GM12878 (cell line): ENCODE measurements around the gene BNC2. TPM values are rescaled to one million over a fixed set of nuclear protein-coding genes. Genes with fewer than 3 reads are reported as not detected.

Source experiments
- ATAC-seq: fragments of 200-7000 bp; cut with Tn5 transposase; 3 replicates; pipeline ENCODE4 v1.9.1; 2020; ENCODE audit warnings: mild to moderate bottlenecking, moderate library complexity
- BruUV-seq: library from RNA; stranded (reverse); fragments of 400-500 nt; replicated peaks from 2 replicates; lab custom pipeline; 2021; lab: Mats Ljungman, UMichigan
- CTCF ChIA-PET: fragments of 300-600 bp; sonication (Branson Sonifier 250); formaldehyde crosslinking; extraction: SDS; loops from one replicate; lab custom pipeline; 2021; ENCODE audit warnings: inconsistent platforms; lab: Yijun Ruan, JAX
- POLR2A ChIA-PET: fragments of 350-600 bp; formaldehyde crosslinking; extraction: SDS; loops from one replicate; lab custom pipeline; 2021; ENCODE audit warnings: inconsistent platforms; lab: Charles Lee
- RAD21 ChIA-PET: fragments of 300-600 bp; sonication (Branson Sonifier 250); formaldehyde crosslinking; loops from one replicate; lab custom pipeline; 2023; ENCODE audit warnings: antibody characterized with exemption; ENCODE audit not compliant: unreplicated experiment; lab: Charles Lee
- SMC1A ChIA-PET: fragments of 300-600 bp; sonication (Branson Sonifier 250); formaldehyde crosslinking; loops from one replicate; lab custom pipeline; 2023; ENCODE audit not compliant: unreplicated experiment, uncharacterized antibody; lab: Charles Lee
- DNase-seq: peaks from one replicate; pipeline ENCODE4 v3.0.0-alpha.2; 2011; ENCODE audit warnings: low read depth, low spot score
- FAIRE-seq: peaks from 3 replicates; lab custom pipeline; 2011; peaks lifted over from hg19 to GRCh38; lab: Jason Lieb, UNC
- H2AFZ ChIP-seq: 2 replicates; pipeline ENCODE4 v1.6.0; 2011; ENCODE audit warnings: low read depth, low read length, control low read depth; ENCODE audit not compliant: control insufficient read depth
- H3K27ac ChIP-seq: 2 replicates; pipeline ENCODE4 v1.5.1; 2011; ENCODE audit warnings: control low read depth; ENCODE audit not compliant: control insufficient read depth, insufficient read depth
- H3K27me3 ChIP-seq, 2 experiments: replicated peaks in 1 of 2; 2 replicates each; pipeline versions ENCODE4 v1.6.0 to v1.6.1; 2011; ENCODE audit warnings: low read length in 1 of 2; ENCODE audit not compliant: control insufficient read depth in 2 of 2, insufficient read depth in 2 of 2
- H3K36me3 ChIP-seq, 2 experiments: 2 replicates each; pipeline ENCODE4 v1.5.1; 2011; ENCODE audit warnings: low read length in 1 of 2; ENCODE audit not compliant: control insufficient read depth in 2 of 2, insufficient read depth in 2 of 2
- H3K4me1 ChIP-seq: 2 replicates; pipeline ENCODE4 v1.6.1; 2011; ENCODE audit warnings: mild to moderate bottlenecking, low read length, moderate library complexity, mixed read lengths; ENCODE audit not compliant: control insufficient read depth, insufficient read depth
- H3K4me2 ChIP-seq: 2 replicates; pipeline ENCODE4 v1.6.0; 2011; ENCODE audit warnings: control low read depth; ENCODE audit not compliant: control insufficient read depth, insufficient read depth
- H3K4me3 ChIP-seq: fragments of 200-600 bp; sonication (generic); 2 replicates; pipeline ENCODE4 v1.5.1; 2016
- H3K79me2 ChIP-seq: 2 replicates; pipeline ENCODE4 v1.6.0; 2011; ENCODE audit warnings: low read length; ENCODE audit not compliant: control insufficient read depth, insufficient read depth
- H3K9ac ChIP-seq: 2 replicates; pipeline ENCODE4 v1.8.0; 2011; ENCODE audit warnings: low read length, control low read depth, mixed read lengths; ENCODE audit not compliant: control insufficient read depth, insufficient read depth
- H3K9me3 ChIP-seq: replicated peaks from 3 replicates; pipeline ENCODE4 v1.5.1; 2011; ENCODE audit warnings: mild to moderate bottlenecking, low read length; ENCODE audit not compliant: control insufficient read depth, insufficient read depth
- H4K20me1 ChIP-seq: 2 replicates; pipeline ENCODE4 v1.6.0; 2011; ENCODE audit not compliant: control insufficient read depth, insufficient read depth
- ASH2L ChIP-seq: fragments of 300-600, 200-600 bp; sonication (generic); IDR thresholded peaks from 2 replicates; pipeline ENCODE4 v1.6.1; 2017; ENCODE audit warnings: low read depth, mild to moderate bottlenecking, borderline replicate concordance
- BACH1 ChIP-seq: fragments of 450-650 bp; IDR thresholded peaks from 2 replicates; pipeline ENCODE4 v1.6.1; 2017; ENCODE audit warnings: mild to moderate bottlenecking, borderline replicate concordance
- CTCF ChIP-seq, 3 experiments: IDR thresholded peaks in 2 of 3; conservative IDR thresholded peaks in 1 of 3; 2 replicates each; pipeline ENCODE4 v1.5.1; 2011; ENCODE audit warnings: low read depth in 3 of 3, low read length in 3 of 3, mild to moderate bottlenecking in 3 of 3, control low read depth in 2 of 3, moderate library complexity in 2 of 3, inconsistent platforms in 1 of 3, mixed read lengths in 1 of 3; ENCODE audit not compliant: control insufficient read depth in 2 of 3, insufficient read depth in 1 of 3; ENCODE audit errors: extremely low read depth in 1 of 3
- EP300 ChIP-seq, 2 experiments: fragments of 150-350 bp in 1 of 2; IDR thresholded peaks; 2 replicates each; pipeline ENCODE4 v1.6.1; 2011 to 2012; ENCODE audit warnings: low read depth in 2 of 2, low read length in 2 of 2, borderline replicate concordance in 1 of 2, improper control_type of control experiment in 1 of 2, inconsistent platforms in 1 of 2; ENCODE audit not compliant: control insufficient read depth in 1 of 2
- HDAC2 ChIP-seq: fragments of 200-600 bp; sonication (generic); IDR thresholded peaks from 2 replicates; pipeline ENCODE4 v1.6.1; 2017
- IRF5 ChIP-seq: fragments of 450-650 bp; IDR thresholded peaks from 2 replicates; pipeline ENCODE4 v1.6.1; 2017; ENCODE audit warnings: borderline replicate concordance
- SPI1 ChIP-seq: IDR thresholded peaks from 2 replicates; pipeline ENCODE4 v1.6.1; 2011; ENCODE audit warnings: low read depth, mild to moderate bottlenecking, low read length, moderate library complexity, borderline replicate concordance; ENCODE audit not compliant: insufficient read depth
- TAF1 ChIP-seq: IDR thresholded peaks from 2 replicates; pipeline ENCODE4 v1.6.1; 2011; ENCODE audit warnings: mild to moderate bottlenecking, low read depth, low read length, borderline replicate concordance
- USF1 ChIP-seq: IDR thresholded peaks from 2 replicates; pipeline ENCODE4 v1.6.1; 2011; ENCODE audit warnings: borderline replicate concordance, low read depth, mild to moderate bottlenecking, moderate library complexity, mixed read lengths, low read length; ENCODE audit not compliant: insufficient read depth; ENCODE audit errors: extremely low read length
- ZNF592 ChIP-seq: fragments of 450-650 bp; IDR thresholded peaks from 2 replicates; pipeline ENCODE4 v1.6.1; 2017; ENCODE audit warnings: mild to moderate bottlenecking, moderate library complexity
- WGBS: methylation state at CpG from one replicate; pipeline ENCODE4 v1.1.6; 2016; ENCODE audit warnings: low lambda C conversion rate; ENCODE audit not compliant: insufficient replicate concordance, insufficient coverage; ENCODE audit errors: missing lambda C conversion rate; 5-methylcytosine and 5-hydroxymethylcytosine counted together
- in situ Hi-C: fragments of 300-500 bp; cut with MboI; formaldehyde crosslinking; loops from 9 replicates; pipeline ENCODE4 v1.14.3; 2018; ENCODE audit warnings: mixed read lengths
- intact Hi-C: fragments of 100-400 bp; cut with micrococcal nuclease; formaldehyde crosslinking; loops from one replicate; pipeline ENCODE4 v1.14.2; 2022; ENCODE audit not compliant: unreplicated experiment
- polyA plus RNA-seq, 11 experiments: library from polyadenylated mRNA; depleted of rRNA in 4 of 11; unstranded in 6 of 11; stranded (reverse) in 5 of 11; fragments of >200 nt; fragmentation: Nextera tagmentation in 4 of 11; fragmentation: Illumina TruSeq in 1 of 11; extraction: Ambion mirVana in 4 of 11; extraction: Trizol in 1 of 11; gene quantifications; 1 replicate in 1 of 11; 2 replicates in 10 of 11; pipeline versions ENCODE4 v1.2.1 to v1.2.3, GENCODE V29; 2011 to 2016; ENCODE audit warnings: inconsistent platforms in 2 of 11, missing spikeins in 2 of 11, low read depth in 1 of 11
- total RNA-seq, 4 experiments: library from RNA; depleted of rRNA in 3 of 4; stranded (reverse); fragments of >200 nt in 3 of 4; fragmentation: Illumina TruSeq in 1 of 4; extraction: Trizol in 1 of 4; gene quantifications; 2 replicates each; pipeline versions ENCODE4 v1.2.1 to v1.2.3, GENCODE V29; 2013 to 2021
- TF ChIP-seq, protein P1 (sequence below): fragments of 450-650 bp; IDR thresholded peaks from 2 replicates; pipeline ENCODE4 v1.6.1; 2016; ENCODE audit warnings: mild to moderate bottlenecking

Gene BNC2
- total and polyA plus RNA-seq, 10 of the 15 experiments (the other 5 are each of a cell fraction or from before 2014, with no cell fraction given), result 0.05 to 14.5 (median 0.26) TPM

GRCh38 chr9:16417749-16418148 lies 452.7 kb downstream of the BNC2 start:
- Histone ChIP-seq H2AFZ (no peak overlapping the region), H3K4me2 (no peak overlapping the region), H3K27ac (no peak overlapping the region), H3K4me1 (no peaks in the 10 kb centered on the region), H3K79me2 (no peaks in the 10 kb centered on the region), H4K20me1 (no peaks in the 10 kb centered on the region), H3K4me3 (no peak overlapping the region), H3K9me3 (no peaks in the 10 kb centered on the region), H3K27me3 (no peaks in the 10 kb centered on the region), H3K36me3 (no peaks in the 10 kb centered on the region), H3K9ac (no peak overlapping the region)
- BruUV-seq, result no TSS peak
- in situ Hi-C loops (no loop called here), intact Hi-C loops (no loop called here)
- ChIA-PET POLR2A (no interaction called here), RAD21 (no interaction called here), SMC1A (interaction anchor here (1.1 to 1.6 kb wide), 2 partner anchors 28 to 67 kb away, joined by 3 read pairs; no protein-coding TSS in a partner anchor), CTCF (no interaction called here)
- FAIRE-seq, result no peak
- 52% methylated on average over 3 of the region's 3 CpGs for WGBS
- ATAC-seq, result no peak
- no peak for DNase-seq
- TF ChIP-seq HDAC2 (no peak), TAF1 (no peak), SPI1 (no peak), BACH1 (no peak), ZNF592 (no peak), EP300 (IDR thresholded peaks at IDR 0.05; ENCODE audit: borderline replicate concordance in 1 of 2, control insufficient read depth in 1 of 2, low read depth in 2 of 2, low read length in 2 of 2) (no peak), ASH2L (no peak), USF1 (no peak), IRF5 (no peak), CTCF (IDR thresholded peaks at IDR 0.05 in 2 of 3, conservative IDR thresholded peaks at IDR 0.05 in 1 of 3; ENCODE audit: control insufficient read depth in 2 of 3, extremely low read depth in 1 of 3, insufficient read depth in 1 of 3, low read depth in 3 of 3, low read length in 3 of 3) (no peak)
- TF ChIP-seq, protein P1, sequence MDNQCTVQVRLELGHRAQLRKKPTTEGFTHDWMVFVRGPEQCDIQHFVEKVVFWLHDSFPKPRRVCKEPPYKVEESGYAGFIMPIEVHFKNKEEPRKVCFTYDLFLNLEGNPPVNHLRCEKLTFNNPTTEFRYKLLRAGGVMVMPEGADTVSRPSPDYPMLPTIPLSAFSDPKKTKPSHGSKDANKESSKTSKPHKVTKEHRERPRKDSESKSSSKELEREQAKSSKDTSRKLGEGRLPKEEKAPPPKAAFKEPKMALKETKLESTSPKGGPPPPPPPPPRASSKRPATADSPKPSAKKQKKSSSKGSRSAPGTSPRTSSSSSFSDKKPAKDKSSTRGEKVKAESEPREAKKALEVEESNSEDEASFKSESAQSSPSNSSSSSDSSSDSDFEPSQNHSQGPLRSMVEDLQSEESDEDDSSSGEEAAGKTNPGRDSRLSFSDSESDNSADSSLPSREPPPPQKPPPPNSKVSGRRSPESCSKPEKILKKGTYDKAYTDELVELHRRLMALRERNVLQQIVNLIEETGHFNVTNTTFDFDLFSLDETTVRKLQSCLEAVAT, result no peak
